Measurements from ENCODE around the gene RGS4. TPM values are rescaled to one million over a fixed set of nuclear protein-coding genes. Genes with fewer than 3 reads are reported as not detected.

Gene RGS4
- total and polyA plus RNA-seq, 7 donors, result 0.23 to 15.7 (median 7.8) TPM; not detected in 1

DNA sequence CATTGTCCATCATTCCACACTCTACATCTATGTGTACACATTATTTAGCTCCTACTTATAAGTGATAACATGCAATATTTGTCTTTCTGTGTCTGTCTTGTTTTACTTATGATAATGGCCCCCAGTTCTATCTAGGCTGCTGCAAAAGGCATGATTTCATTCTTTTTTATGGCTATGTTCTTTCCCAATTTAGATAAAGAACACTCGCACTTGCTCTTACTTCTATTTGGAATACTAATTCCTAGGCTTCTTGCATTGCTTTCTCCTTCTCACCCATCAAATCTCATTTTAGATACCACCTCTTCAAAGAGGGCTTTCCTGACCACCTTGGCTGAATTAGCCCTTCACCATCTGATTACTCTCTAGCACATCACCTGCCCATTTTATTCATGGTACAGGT lies 3.0 kb upstream of the RGS4 start:
- intact Hi-C loops (cut with DNase I), result no loop called here
- TF ChIP-seq, protein P1, sequence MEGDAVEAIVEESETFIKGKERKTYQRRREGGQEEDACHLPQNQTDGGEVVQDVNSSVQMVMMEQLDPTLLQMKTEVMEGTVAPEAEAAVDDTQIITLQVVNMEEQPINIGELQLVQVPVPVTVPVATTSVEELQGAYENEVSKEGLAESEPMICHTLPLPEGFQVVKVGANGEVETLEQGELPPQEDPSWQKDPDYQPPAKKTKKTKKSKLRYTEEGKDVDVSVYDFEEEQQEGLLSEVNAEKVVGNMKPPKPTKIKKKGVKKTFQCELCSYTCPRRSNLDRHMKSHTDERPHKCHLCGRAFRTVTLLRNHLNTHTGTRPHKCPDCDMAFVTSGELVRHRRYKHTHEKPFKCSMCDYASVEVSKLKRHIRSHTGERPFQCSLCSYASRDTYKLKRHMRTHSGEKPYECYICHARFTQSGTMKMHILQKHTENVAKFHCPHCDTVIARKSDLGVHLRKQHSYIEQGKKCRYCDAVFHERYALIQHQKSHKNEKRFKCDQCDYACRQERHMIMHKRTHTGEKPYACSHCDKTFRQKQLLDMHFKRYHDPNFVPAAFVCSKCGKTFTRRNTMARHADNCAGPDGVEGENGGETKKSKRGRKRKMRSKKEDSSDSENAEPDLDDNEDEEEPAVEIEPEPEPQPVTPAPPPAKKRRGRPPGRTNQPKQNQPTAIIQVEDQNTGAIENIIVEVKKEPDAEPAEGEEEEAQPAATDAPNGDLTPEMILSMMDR (IDR thresholded peaks at IDR 0.05), result no peak
- TF ChIP-seq POLR2AphosphoS5 (IDR thresholded peaks at IDR 0.05) (no peak), POLR2A (IDR thresholded peaks at IDR 0.05) (no peak), EP300 (IDR thresholded peaks at IDR 0.05) (no peak)
- Histone ChIP-seq H3K4me3 (no peak overlapping the region), H3K4me1 (peaks cover 0 to 23% (median 7%) of the 10 kb centered on the region in 4 donors), H3K27ac (no peak overlapping the region), H3K9me3 (no peaks in the 10 kb centered on the region), H3K36me3 (no peaks in the 10 kb centered on the region), H3K27me3 (no peaks in the 10 kb centered on the region)
- 16 to 86% methylated on average over 1 of the region's 1 CpG for WGBS, 2 donors
- DNase-seq, result no peak

DNA sequence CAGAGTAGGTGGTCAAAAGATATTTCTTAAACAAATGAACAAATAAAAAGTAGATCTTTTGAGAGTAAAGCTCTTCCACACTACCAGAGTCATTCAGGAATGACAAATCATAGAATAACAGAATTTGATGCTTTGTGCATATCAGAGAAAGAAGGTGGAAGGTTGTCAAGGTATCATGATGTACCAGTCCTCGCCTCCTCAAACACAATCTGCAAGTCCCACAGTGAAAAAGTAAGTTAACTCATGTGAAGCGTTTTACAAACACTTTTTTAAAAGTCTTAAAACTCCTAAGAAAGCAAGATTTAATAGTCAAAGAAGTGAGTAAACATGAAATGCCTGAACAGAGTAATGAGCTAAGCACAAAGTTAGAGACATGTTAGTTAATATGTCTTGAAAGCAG lies 2.5 kb upstream of the RGS4 start:
- intact Hi-C loops (cut with DNase I), result no loop called here
- 52 to 75% methylated on average over 2 of the region's 2 CpGs for WGBS, 2 donors

DNA sequence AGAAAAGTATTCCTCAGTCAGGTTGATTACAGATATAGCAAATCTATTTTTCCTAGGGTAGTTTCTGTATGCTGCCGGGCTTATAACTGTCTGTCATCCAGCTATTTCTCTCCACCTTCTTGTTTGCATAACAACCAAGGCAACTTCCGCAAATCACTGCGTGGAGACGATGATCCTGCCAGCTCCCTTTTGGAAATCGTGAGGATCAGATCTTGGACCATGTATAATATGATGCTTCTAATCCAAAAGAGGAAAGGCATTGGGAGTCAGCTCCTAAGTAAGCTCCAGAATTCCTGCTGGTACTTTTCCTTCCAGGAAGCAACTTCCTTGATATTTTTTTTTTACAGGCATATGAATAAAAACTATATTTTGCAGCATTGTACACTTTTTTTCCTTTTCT lies 445 bp upstream of the RGS4 start:
- intact Hi-C loops (cut with DNase I), result loop anchor here (2.0 kb wide), 1 partner anchor 190 kb away; no protein-coding TSS in a partner anchor
- 5 to 29% methylated on average over 5 of the region's 5 CpGs for WGBS, 2 donors
- DNase-seq, result no peak
- Histone ChIP-seq H3K4me3 (peak overlapping the region; percentile 11 to 48 (median 40)), H3K27ac (peak overlapping the region; percentile 41 to 54 (median 49)), H3K27me3 (no peaks in the 10 kb centered on the region), H3K36me3 (peaks cover 0 to 9% (median 0%) of the 10 kb centered on the region in 4 donors), H3K9me3 (no peaks in the 10 kb centered on the region), H3K4me1 (peaks cover 0 to 32% (median 16%) of the 10 kb centered on the region in 4 donors)
- TF ChIP-seq EP300 (IDR thresholded peaks at IDR 0.05) (no peak), POLR2AphosphoS5 (IDR thresholded peaks at IDR 0.05) (no peak), POLR2A (IDR thresholded peaks at IDR 0.05) (no peak)
- TF ChIP-seq, protein P1 (IDR thresholded peaks at IDR 0.05), result no peak

More for the DNA sequence above, 2.5 kb upstream of the RGS4 start:
- Histone ChIP-seq H3K36me3 (no peaks in the 10 kb centered on the region), H3K4me3 (no peak overlapping the region), H3K4me1 (peaks cover 0 to 28% (median 12%) of the 10 kb centered on the region in 4 donors), H3K27ac (no peak overlapping the region), H3K9me3 (no peaks in the 10 kb centered on the region), H3K27me3 (no peaks in the 10 kb centered on the region)
- TF ChIP-seq EP300 (IDR thresholded peaks at IDR 0.05), result no peak
- no peak for TF ChIP-seq POLR2A (IDR thresholded peaks at IDR 0.05)
- TF ChIP-seq, protein P1 (IDR thresholded peaks at IDR 0.05), result no peak
- TF ChIP-seq POLR2AphosphoS5 (IDR thresholded peaks at IDR 0.05), result no peak
- DNase-seq, result no peak

DNA sequence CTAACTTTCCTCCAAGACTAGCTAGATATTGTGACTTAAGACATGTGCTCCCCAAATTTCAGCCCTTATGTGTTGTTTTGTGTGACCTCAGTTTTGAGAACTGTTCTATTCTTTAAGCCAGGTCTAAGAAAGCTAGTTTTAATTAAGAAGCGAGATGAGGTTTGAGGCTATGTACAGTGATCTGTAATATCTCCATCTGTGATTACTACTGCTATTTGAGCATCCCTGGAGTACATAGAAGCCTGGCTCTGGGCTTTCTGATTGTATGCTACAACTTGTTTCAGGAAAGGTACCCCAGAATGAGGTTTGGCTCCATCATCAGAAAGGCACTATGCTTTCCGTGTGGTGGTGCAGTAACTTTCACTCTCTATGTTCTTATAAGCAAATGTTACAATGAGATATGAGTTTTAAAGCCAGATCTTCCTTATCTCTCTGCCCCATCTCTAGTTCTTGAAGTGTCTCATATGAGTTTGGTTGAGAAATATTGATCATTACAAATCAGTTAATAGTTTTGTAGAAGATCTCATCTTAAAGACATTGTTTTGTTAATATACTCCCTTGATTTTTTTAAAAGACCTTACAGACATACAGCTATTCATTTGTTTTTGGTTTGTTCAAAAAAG lies 605 bp downstream of the RGS4 start:
- H3K27ac ChIP-seq, result peak overlapping the region; percentile 41 to 54 (median 49)
- H3K36me3 ChIP-seq, result peaks cover 0 to 17% (median 2%) of the 10 kb centered on the region in 4 donors
- DNase-seq, result no peak
- intact Hi-C loops (cut with DNase I), result loop anchor here (2.0 kb wide), 1 partner anchor 191 kb away; no protein-coding TSS in a partner anchor
- H3K4me1 ChIP-seq, result peaks cover 0 to 32% (median 16%) of the 10 kb centered on the region in 4 donors
- no peaks in the 10 kb centered on the region for H3K27me3 ChIP-seq
- TF ChIP-seq, protein P1 (IDR thresholded peaks at IDR 0.05), result no peak
- TF ChIP-seq POLR2A (IDR thresholded peaks at IDR 0.05) (no peak), EP300 (IDR thresholded peaks at IDR 0.05) (no peak), POLR2AphosphoS5 (IDR thresholded peaks at IDR 0.05) (no peak)
- no peaks in the 10 kb centered on the region for H3K9me3 ChIP-seq
- 45 to 55% methylated on average over 2 of the region's 2 CpGs for WGBS, 2 donors
- peak overlapping the region; percentile 11 to 48 (median 40) for H3K4me3 ChIP-seq
